T-cell (primary cell): ENCODE results near the gene HSD11B2. TPM values are rescaled to one million over a fixed set of nuclear protein-coding genes. Genes with fewer than 3 reads are reported as not detected.

ENCODE experiments used
- ATAC-seq, 4 experiments: fragments of 200-7000 bp in 3 of 4; fragments of 150-1000 bp in 1 of 4; cut with Tn5 transposase; replicated peaks in 1 of 4; 1 replicate in 3 of 4; 2 replicates in 1 of 4; pipeline ENCODE4 v1.10.0; 2021; ENCODE audit warnings: moderate library complexity in 3 of 4, mild to moderate bottlenecking in 2 of 4, moderate number of reproducible peaks in 1 of 4
- CTCF ChIA-PET, 2 donors: fragments of 300-600 bp; sonication (Branson Sonifier 250); formaldehyde crosslinking; loops; one replicate each; lab custom pipeline; 2022; ENCODE audit warnings: antibody characterized with exemption in 2 of 2; lab: Charles Lee
- POLR2A ChIA-PET, 2 donors: fragments of 300-600 bp; sonication (Branson Sonifier 250); formaldehyde crosslinking; loops; one replicate each; lab custom pipeline; 2022; ENCODE audit warnings: antibody characterized with exemption in 2 of 2; lab: Charles Lee
- DNase-seq, 35 experiments: peaks; one replicate each; pipeline versions ENCODE4 v3.0.0 to v3.0.0-alpha.2; 2013 to 2023
- H3K27ac ChIP-seq: one replicate; pipeline ENCODE4 v1.5.1; 2013; ENCODE audit warnings: low read length
- H3K27me3 ChIP-seq, 2 experiments: replicated peaks in 1 of 2; 1 replicate in 1 of 2; 2 replicates in 1 of 2; pipeline versions ENCODE4 v1.6.1 to v1.7.0; 2013; ENCODE audit warnings: low read length in 1 of 2, mixed read lengths in 1 of 2; ENCODE audit not compliant: control insufficient read depth in 2 of 2, insufficient read depth in 2 of 2; ENCODE audit errors: extremely low read depth in 1 of 2
- H3K36me3 ChIP-seq, 2 donors: 1 replicate in 1 of 2; 2 replicates in 1 of 2; pipeline versions ENCODE4 v1.6.1 to v1.7.0; 2013; ENCODE audit warnings: low read length in 1 of 2; ENCODE audit not compliant: control insufficient read depth in 2 of 2, insufficient read depth in 1 of 2; ENCODE audit errors: extremely low read depth in 1 of 2
- H3K4me1 ChIP-seq, 2 experiments: 1 replicate in 1 of 2; 2 replicates in 1 of 2; pipeline versions ENCODE4 v1.6.1 to v1.7.0; 2013; ENCODE audit warnings: low read length in 2 of 2, mixed read lengths in 1 of 2; ENCODE audit not compliant: insufficient read depth in 2 of 2, control insufficient read depth in 1 of 2; ENCODE audit errors: extremely low read depth in 1 of 2
- H3K4me3 ChIP-seq, 2 donors: 1 replicate in 1 of 2; 2 replicates in 1 of 2; pipeline versions ENCODE4 v1.5.1 to v1.7.0; 2013; ENCODE audit warnings: mild to moderate bottlenecking in 2 of 2, low read length in 1 of 2, moderate library complexity in 1 of 2; ENCODE audit not compliant: control insufficient read depth in 1 of 2; ENCODE audit errors: extremely low read depth in 1 of 2
- H3K9me3 ChIP-seq: 2 replicates; pipeline ENCODE4 v1.7.0; 2013
- H3K27ac Mint-ChIP-seq, 2 donors: one replicate each; pipeline ENCODE4 v1.8.0; 2020 to 2021; ENCODE audit warnings: mild to moderate bottlenecking in 2 of 2, mixed read lengths in 2 of 2
- H3K27me3 Mint-ChIP-seq, 2 donors: one replicate each; pipeline ENCODE4 v1.8.0; 2021 to 2022; ENCODE audit warnings: mixed read lengths in 2 of 2
- H3K36me3 Mint-ChIP-seq: one replicate; pipeline ENCODE4 v1.8.0; 2021; ENCODE audit warnings: mixed read lengths
- H3K4me1 Mint-ChIP-seq, 3 donors: one replicate each; pipeline ENCODE4 v1.8.0; 2020 to 2022; ENCODE audit warnings: mixed read lengths in 3 of 3, mild to moderate bottlenecking in 1 of 3
- H3K4me3 Mint-ChIP-seq, 3 donors: one replicate each; pipeline ENCODE4 v1.8.0; 2020 to 2022; ENCODE audit warnings: mild to moderate bottlenecking in 3 of 3, mixed read lengths in 3 of 3, moderate library complexity in 3 of 3
- H3K9me3 Mint-ChIP-seq, 3 donors: one replicate each; pipeline ENCODE4 v1.8.0; 2020 to 2022; ENCODE audit warnings: mixed read lengths in 3 of 3
- WGBS: methylation state at CpG from one replicate; pipeline ENCODE4 v1.1.5; 2013; ENCODE audit warnings: missing lambda C conversion rate; ENCODE audit not compliant: insufficient coverage; 5-methylcytosine and 5-hydroxymethylcytosine counted together
- total RNA-seq, 35 experiments: library from RNA in 6 of 35; stranded (reverse) in 6 of 35; fragments of 120-200 nt in 1 of 35; gene quantifications; one replicate each; pipeline versions ENCODE4 v1.2.1 to v1.2.4 and lab custom pipeline; 2013 to 2026

The HSD11B2 gene
- total RNA-seq, 5 donors from 2014 or later (not counting 1 experiment from before 2014, with no cell fraction given): 0.20 to 0.32 (median 0.29) TPM; not detected in 2

GRCh38 chr16:67449739-67450138 lies 18.8 kb downstream of the HSD11B2 start:
- Histone ChIP-seq H3K4me1 (peaks cover 0 to 4% of the 10 kb centered on the region in 2 experiments), H3K36me3 (peaks cover 28 to 68% of the 10 kb centered on the region in 2 donors), H3K9me3 (no peaks in the 10 kb centered on the region), H3K27me3 (no peaks in the 10 kb centered on the region), H3K4me3 (no peak overlapping the region), H3K27ac (no peak overlapping the region)
- H3K36me3 Mint-ChIP-seq: peaks cover 27% of the 10 kb centered on the region
- ChIA-PET CTCF (no interaction called here), POLR2A (no interaction called here)
- no peak overlapping the region for H3K4me3 Mint-ChIP-seq
- DNase-seq (no peak), ATAC-seq (no peak)
- no peak overlapping the region for H3K27ac Mint-ChIP-seq
- 95% methylated on average over 3 of the region's 3 CpGs for WGBS
- no peaks in the 10 kb centered on the region for H3K9me3 Mint-ChIP-seq
- H3K4me1 Mint-ChIP-seq: peaks cover 3 to 17% (median 4%) of the 10 kb centered on the region in 3 donors
- H3K27me3 Mint-ChIP-seq: no peaks in the 10 kb centered on the region

- no peaks in the 10 kb centered on the region for H3K9me3 ChIP-seq
- Mint-ChIP-seq H3K36me3 (peaks cover 22% of the 10 kb centered on the region), H3K4me3 (no peak overlapping the region), H3K27ac (no peak overlapping the region), H3K4me1 (peaks cover 4 to 28% (median 6%) of the 10 kb centered on the region in 3 donors), H3K9me3 (no peaks in the 10 kb centered on the region), H3K27me3 (no peaks in the 10 kb centered on the region)
- no peak overlapping the region for H3K4me3 ChIP-seq
- POLR2A ChIA-PET: no interaction called here
- CTCF ChIA-PET: interaction anchor here in 1 of 2 donors (0.6 kb wide), 2 partner anchors 28 to 133 kb away, joined by 3 to 5 read pairs; no protein-coding TSS in a partner anchor
- no peaks in the 10 kb centered on the region for H3K27me3 ChIP-seq
- H3K27ac ChIP-seq: no peak overlapping the region
- no peak for ATAC-seq
- 96% methylated on average over 12 of the region's 12 CpGs for WGBS
- peaks cover 16 to 57% of the 10 kb centered on the region in 2 donors for H3K36me3 ChIP-seq
- DNase-seq: no peak
- peaks cover 0 to 5% of the 10 kb centered on the region in 2 experiments for H3K4me1 ChIP-seq
Observed at GRCh38 chr16:67451061-67451703, 20.3 kb downstream of the HSD11B2 start.

- Histone ChIP-seq H3K4me1 (peaks cover 0 to 12% of the 10 kb centered on the region in 2 experiments), H3K36me3 (peaks cover 16 to 51% of the 10 kb centered on the region in 2 donors), H3K27ac (no peak overlapping the region), H3K4me3 (no peak overlapping the region), H3K9me3 (no peaks in the 10 kb centered on the region), H3K27me3 (no peaks in the 10 kb centered on the region)
- no peaks in the 10 kb centered on the region for H3K9me3 Mint-ChIP-seq
- H3K4me1 Mint-ChIP-seq: peaks cover 9 to 35% (median 12%) of the 10 kb centered on the region in 3 donors
- H3K27ac Mint-ChIP-seq: no peak overlapping the region
- ChIA-PET POLR2A (interaction anchor here in 1 of 2 donors (0.6 kb wide), 1 partner anchor 298 kb away, joined by 3 read pairs; no protein-coding TSS in a partner anchor), CTCF (interaction anchor here in 1 of 2 donors (0.6 kb wide), 1 partner anchor 27 kb away, joined by 5 read pairs; no protein-coding TSS in a partner anchor)
- ATAC-seq (no peak), DNase-seq (no peak)
- WGBS: 93% methylated on average over 2 of the region's 2 CpGs
- H3K27me3 Mint-ChIP-seq: no peaks in the 10 kb centered on the region
- H3K36me3 Mint-ChIP-seq: peaks cover 22% of the 10 kb centered on the region
- no peak overlapping the region for H3K4me3 Mint-ChIP-seq
Observed at GRCh38 chr16:67451704-67452435, 20.9 kb downstream of the HSD11B2 start.

GRCh38 chr16:67454104-67454503 lies 23.2 kb downstream of the HSD11B2 start:
- WGBS: 94% methylated on average over 5 of the region's 5 CpGs
- Mint-ChIP-seq H3K4me3 (no peak overlapping the region), H3K9me3 (no peaks in the 10 kb centered on the region), H3K36me3 (peaks cover 24% of the 10 kb centered on the region), H3K4me1 (peaks cover 14 to 46% (median 22%) of the 10 kb centered on the region in 3 donors), H3K27ac (no peak overlapping the region), H3K27me3 (no peaks in the 10 kb centered on the region)
- H3K4me3 ChIP-seq: no peak overlapping the region
- no peaks in the 10 kb centered on the region for H3K27me3 ChIP-seq
- ATAC-seq (no peak), DNase-seq (no peak)
- peaks cover 8 to 49% of the 10 kb centered on the region in 2 donors for H3K36me3 ChIP-seq
- CTCF ChIA-PET: no interaction called here
- no peak overlapping the region for H3K27ac ChIP-seq
- no peaks in the 10 kb centered on the region for H3K9me3 ChIP-seq
- POLR2A ChIA-PET: no interaction called here
- H3K4me1 ChIP-seq: peaks cover 0 to 18% of the 10 kb centered on the region in 2 experiments

GRCh38 chr16:67454852-67455251 lies 23.9 kb downstream of the HSD11B2 start:
- ChIA-PET POLR2A (no interaction called here), CTCF (no interaction called here)
- H3K4me3 Mint-ChIP-seq: no peak overlapping the region
- H3K4me1 Mint-ChIP-seq: peaks cover 14 to 46% (median 22%) of the 10 kb centered on the region in 3 donors
- H3K4me1 ChIP-seq: peaks cover 0 to 25% of the 10 kb centered on the region in 2 experiments
- H3K36me3 Mint-ChIP-seq: peaks cover 21% of the 10 kb centered on the region
- no peaks in the 10 kb centered on the region for H3K9me3 Mint-ChIP-seq
- DNase-seq: no peak
- H3K27ac Mint-ChIP-seq: no peak overlapping the region
- H3K27me3 ChIP-seq: no peaks in the 10 kb centered on the region
- no peak for ATAC-seq
- no peaks in the 10 kb centered on the region for H3K9me3 ChIP-seq
- no peak overlapping the region for H3K27ac ChIP-seq
- peaks cover 8 to 51% of the 10 kb centered on the region in 2 donors for H3K36me3 ChIP-seq
- 98% methylated on average over 3 of the region's 6 CpGs for WGBS
- no peak overlapping the region for H3K4me3 ChIP-seq
- no peaks in the 10 kb centered on the region for H3K27me3 Mint-ChIP-seq

GRCh38 chr16:67456391-67457081 lies 25.6 kb downstream of the HSD11B2 start:
- peaks cover 0 to 34% of the 10 kb centered on the region in 2 experiments for H3K4me1 ChIP-seq
- Mint-ChIP-seq H3K4me3 (no peak overlapping the region), H3K27ac (no peak overlapping the region), H3K9me3 (no peaks in the 10 kb centered on the region), H3K27me3 (no peaks in the 10 kb centered on the region), H3K36me3 (peaks cover 16% of the 10 kb centered on the region), H3K4me1 (peaks cover 17 to 45% (median 32%) of the 10 kb centered on the region in 3 donors)
- ChIA-PET CTCF (interaction anchor here in 1 of 2 donors (0.7 kb wide), 1 partner anchor 9 kb away, joined by 5 read pairs; no protein-coding TSS in a partner anchor), POLR2A (no interaction called here)
- ATAC-seq (no peak), DNase-seq (no peak)
- no peaks in the 10 kb centered on the region for H3K27me3 ChIP-seq
- peaks cover 6 to 47% of the 10 kb centered on the region in 2 donors for H3K36me3 ChIP-seq
- no peak overlapping the region for H3K27ac ChIP-seq
- no peaks in the 10 kb centered on the region for H3K9me3 ChIP-seq
- WGBS: 91% methylated on average over 5 of the region's 6 CpGs
- H3K4me3 ChIP-seq: no peak overlapping the region
